GM13977 (cell line): ENCODE data around the gene CATSPERZ.

ENCODE experiments used
- DNase-seq: peaks from one replicate; pipeline ENCODE4 v3.0.0; 2012; ENCODE audit warnings: low spot score
- CTCF ChIP-seq: IDR thresholded peaks from 2 replicates; pipeline ENCODE4 v1.5.1; 2012; ENCODE audit warnings: mild to moderate bottlenecking, control low read depth; ENCODE audit not compliant: insufficient read depth; ENCODE audit errors: extremely low read depth, missing control alignments
- in situ Hi-C: fragments of 300-500 bp; cut with MboI; formaldehyde crosslinking; loops from one replicate; pipeline ENCODE4 v1.12.0; 2022; ENCODE audit warnings: low sequenced_read_pairs, low pct_unique_long_range_greater_than_20kb, mixed read lengths, inconsistent platforms; ENCODE audit not compliant: unreplicated experiment

CATSPERZ gene

GRCh38 chr11:64281957-64282770, 18.0 kb upstream of the CATSPERZ start:
- in situ Hi-C loops, result no loop called here
- no peak for TF ChIP-seq CTCF
- DNase-seq, result no peak

GRCh38 chr11:64283092-64283491, 17.1 kb upstream of the CATSPERZ start:
- in situ Hi-C loops, result no loop called here
- TF ChIP-seq CTCF, result no peak
- DNase-seq, result no peak

GRCh38 chr11:64284048-64284961, 15.9 kb upstream of the CATSPERZ start, which contains the start of gene BAD:
TSS of gene BAD (minus strand) at chr11:64284665. CDS start at chr11:64284368, 297 bp downstream.
- in situ Hi-C loops, result no loop called here
- TF ChIP-seq CTCF, result no peak
- DNase-seq, result peak; percentile 99

- in situ Hi-C loops, result no loop called here
- TF ChIP-seq CTCF, result no peak
- peak; percentile 97 for DNase-seq
Measured at GRCh38 chr11:64284962-64285884, 14.9 kb upstream of the CATSPERZ start, which contains the start of gene GPR137. TSS of gene GPR137 (plus strand) at chr11:64285848. CDS start at chr11:64286525, 677 bp downstream.

- peak; percentile 45 for TF ChIP-seq CTCF
- DNase-seq, result no peak
Measured at GRCh38 chr11:64285885-64286800, 14.0 kb upstream of the CATSPERZ start.

More at GRCh38 chr11:64285885-64286800, 14.0 kb upstream of the CATSPERZ start:
- in situ Hi-C loops, result no loop called here
